K562 (cell line): ENCODE data around the gene TNFAIP8L1. TPM values are rescaled to one million over a fixed set of nuclear protein-coding genes. Genes with fewer than 3 reads are reported as not detected.

Source experiments
- ATAC-seq: fragments of 200-7000 bp; cut with Tn5 transposase; 3 replicates; pipeline ENCODE4 v1.9.1; 2020; ENCODE audit warnings: moderate library complexity
- Bru-seq: library from RNA; stranded (reverse); fragments of 400-500 nt; gene quantifications from one replicate; lab custom pipeline; 2021; lab: Mats Ljungman, UMichigan
- BruChase-seq, 2 experiments: library from RNA; stranded (reverse); fragments of 400-500 nt; gene quantifications; one replicate each; lab custom pipeline; 2021; lab: Mats Ljungman, UMichigan
- BruUV-seq: library from RNA; stranded (reverse); fragments of 400-500 nt; replicated peaks from 2 replicates; lab custom pipeline; 2021; lab: Mats Ljungman, UMichigan
- CTCF ChIA-PET: fragments of 300-600 bp; formaldehyde crosslinking; extraction: SDS; loops from one replicate; lab custom pipeline; 2021; ENCODE audit warnings: low intra/inter-chr PET ratio; lab: Yijun Ruan, JAX
- POLR2A ChIA-PET: fragments of 300-600, 350-650 bp; sonication (Branson Sonifier 250); formaldehyde crosslinking; extraction: SDS; loops from one replicate; lab custom pipeline; 2021; ENCODE audit warnings: antibody characterized with exemption, inconsistent platforms; lab: Yijun Ruan, JAX
- DNase-seq, 4 experiments: peaks; one replicate each; pipeline versions ENCODE4 v3.0.0 to v3.0.0-alpha.2; 2011 to 2018; ENCODE audit warnings: low spot score in 3 of 4, mixed read lengths in 3 of 4; ENCODE audit errors: extremely low read depth in 1 of 4
- FAIRE-seq: peaks from 2 replicates; lab custom pipeline; 2011; peaks lifted over from hg19 to GRCh38; lab: Jason Lieb, UNC
- H2AFZ ChIP-seq: 2 replicates; pipeline ENCODE4 v1.6.0; 2011; ENCODE audit warnings: low read depth, low read length, control low read depth, inconsistent platforms
- H3K27ac ChIP-seq: fragments of 200-600 bp; 3 replicates; pipeline ENCODE4 v1.8.0; 2011; ENCODE audit warnings: low read depth, mild to moderate bottlenecking, control low read depth, inconsistent platforms, low read length, moderate library complexity, mixed read lengths; ENCODE audit errors: extremely low read depth
- H3K27me3 ChIP-seq, 2 experiments: fragments of 300-600 bp in 1 of 2; 2 replicates in 1 of 2; 3 replicates in 1 of 2; pipeline versions ENCODE4 v1.6.0 to v1.8.0; 2011; ENCODE audit warnings: inconsistent platforms in 2 of 2, low read length in 2 of 2, mild to moderate bottlenecking in 1 of 2, mixed read lengths in 1 of 2, moderate library complexity in 1 of 2; ENCODE audit not compliant: control insufficient read depth in 2 of 2, insufficient read depth in 2 of 2
- H3K36me3 ChIP-seq: fragments of 300-600 bp; 3 replicates; pipeline ENCODE4 v1.8.0; 2011; ENCODE audit warnings: mild to moderate bottlenecking, low read length, inconsistent platforms; ENCODE audit not compliant: control insufficient read depth, insufficient read depth
- H3K4me1 ChIP-seq, 2 experiments: fragments of 200-600 bp in 1 of 2; replicated peaks in 1 of 2; 2 replicates in 1 of 2; 3 replicates in 1 of 2; pipeline versions ENCODE4 v1.5.1 to v1.8.0; 2011; ENCODE audit warnings: inconsistent platforms in 2 of 2, low read length in 2 of 2, mild to moderate bottlenecking in 1 of 2, mixed read lengths in 1 of 2, moderate library complexity in 1 of 2; ENCODE audit not compliant: control insufficient read depth in 2 of 2, insufficient read depth in 2 of 2
- H3K4me2 ChIP-seq: 2 replicates; pipeline ENCODE4 v1.6.1; 2011; ENCODE audit warnings: low read length, control low read depth, inconsistent platforms, mixed read lengths; ENCODE audit not compliant: insufficient read depth
- H3K4me3 ChIP-seq: fragments of 200-600 bp; sonication (generic), shearing (Covaris generic); 2 replicates; pipeline ENCODE4 v1.5.1; 2016; ENCODE audit warnings: control low read depth, inconsistent platforms
- H3K79me2 ChIP-seq: fragments of 200-600 bp; 3 replicates; pipeline ENCODE4 v1.8.0; 2011; ENCODE audit warnings: low read length, inconsistent platforms; ENCODE audit not compliant: control insufficient read depth, insufficient read depth
- H3K9ac ChIP-seq, 2 experiments: 2 replicates each; pipeline versions ENCODE4 v1.6.0 to v1.6.1; 2011; ENCODE audit warnings: low read depth in 2 of 2, low read length in 2 of 2, control low read depth in 1 of 2, inconsistent platforms in 1 of 2, mild to moderate bottlenecking in 1 of 2, mixed read lengths in 1 of 2; ENCODE audit not compliant: insufficient read depth in 1 of 2
- H3K9me1 ChIP-seq: one replicate; pipeline ENCODE4 v1.6.0; 2011; ENCODE audit warnings: inconsistent platforms, mild to moderate bottlenecking, low read length, moderate library complexity; ENCODE audit not compliant: control insufficient read depth, insufficient read depth
- H3K9me3 ChIP-seq: replicated peaks from 2 replicates; pipeline ENCODE4 v1.5.1; 2011; ENCODE audit warnings: low read depth, low read length, inconsistent platforms; ENCODE audit not compliant: control insufficient read depth, insufficient read depth
- H4K20me1 ChIP-seq: replicated peaks from 2 replicates; pipeline ENCODE4 v1.6.1; 2011; ENCODE audit warnings: low read length, inconsistent platforms, mixed read lengths; ENCODE audit not compliant: control insufficient read depth, insufficient read depth
- E4F1 ChIP-seq: fragments of 250-450 bp; sonication (Bioruptor Pico); IDR thresholded peaks from 2 replicates; pipeline ENCODE4 v1.5.0; 2021; ENCODE audit warnings: mild to moderate bottlenecking, borderline replicate concordance
- MNT ChIP-seq, 2 experiments: fragments of 450-650 bp; conservative IDR thresholded peaks; 2 replicates each; pipeline ENCODE4 v1.6.1; 2017; ENCODE audit warnings: mild to moderate bottlenecking in 2 of 2, moderate library complexity in 2 of 2
- SP1 ChIP-seq: sonication (generic); formaldehyde crosslinking; IDR thresholded peaks from 2 replicates; pipeline ENCODE4 v1.8.1; 2022; ENCODE audit warnings: mild to moderate bottlenecking, missing genetic modification reagents
- ZBTB17 ChIP-seq: fragments of 450-650 bp; formaldehyde crosslinking; IDR thresholded peaks from 2 replicates; pipeline ENCODE4 v1.4.0; 2020; ENCODE audit warnings: mild to moderate bottlenecking
- ZFP91 ChIP-seq: sonication (generic); formaldehyde crosslinking; IDR thresholded peaks from 2 replicates; pipeline ENCODE4 v1.8.0; 2022; ENCODE audit warnings: mild to moderate bottlenecking, missing genetic modification reagents
- ZFX ChIP-seq: sonication (generic); formaldehyde crosslinking; IDR thresholded peaks from 2 replicates; pipeline ENCODE4 v1.8.0; 2022; ENCODE audit warnings: mild to moderate bottlenecking, missing genetic modification reagents, moderate library complexity
- ZKSCAN3 ChIP-seq: fragments of 250-450 bp; sonication (Bioruptor Pico); IDR thresholded peaks from 2 replicates; pipeline ENCODE4 v1.4.0; 2020
- ZNF311 ChIP-seq: fragments of 250-450 bp; sonication (Bioruptor Pico); IDR thresholded peaks from 2 replicates; pipeline ENCODE4 v1.4.0; 2020; ENCODE audit warnings: mild to moderate bottlenecking, moderate library complexity
- ZNF324 ChIP-seq: fragments of 250-450 bp; sonication (Bioruptor Pico); IDR thresholded peaks from 2 replicates; pipeline ENCODE4 v1.4.0; 2020; ENCODE audit warnings: mild to moderate bottlenecking
- ZNF668 ChIP-seq: fragments of 250-450 bp; sonication (Bioruptor Pico); IDR thresholded peaks from 2 replicates; pipeline ENCODE4 v1.8.0; 2022; ENCODE audit warnings: mild to moderate bottlenecking, inconsistent platforms
- WGBS: fragments of 100-300 bp; shearing (Covaris generic); methylation state at CpG from one replicate; pipeline ENCODE4 v1.1.6; 2016; ENCODE audit warnings: low coverage, mixed read lengths; ENCODE audit not compliant: insufficient coverage; ENCODE audit errors: missing lambda C conversion rate; 5-methylcytosine and 5-hydroxymethylcytosine counted together
- in situ Hi-C: fragments of 300-500 bp; cut with MboI; formaldehyde crosslinking; loops from 4 replicates; pipeline ENCODE4 v1.15.0; 2018; ENCODE audit warnings: inconsistent platforms, mixed read lengths
- intact Hi-C: fragments of 100-400 bp; cut with micrococcal nuclease; formaldehyde crosslinking; loops from 2 replicates; pipeline ENCODE4 v1.14.2; 2022
- long read RNA-seq, 3 experiments: library from polyadenylated mRNA in 2 of 3; library from RNA in 1 of 3; unstranded in 2 of 3; stranded (forward) in 1 of 3; transcript quantifications; one replicate each; pipeline ENCODE4 v2.0.0, GENCODE V29; 2019 to 2022
- polyA minus RNA-seq, 3 experiments: library from RNA; depleted of rRNA, polyadenylated mRNA; stranded (reverse); fragments of >200 nt; gene quantifications; 2 replicates each; pipeline ENCODE4 v1.2.3, GENCODE V29; 2011
- polyA plus RNA-seq, 8 experiments: library from polyadenylated mRNA; depleted of rRNA in 4 of 8; stranded (reverse) in 5 of 8; unstranded in 3 of 8; fragments of >200 nt; fragmentation: Nextera tagmentation in 2 of 8; fragmentation: Illumina TruSeq in 1 of 8; extraction: Ambion mirVana in 2 of 8; extraction: Trizol in 1 of 8; gene quantifications; 2 replicates each; pipeline versions ENCODE4 v1.2.1 to v1.2.3, GENCODE V29; 2011 to 2014; ENCODE audit warnings: inconsistent platforms in 1 of 8, missing spikeins in 1 of 8
- total RNA-seq, 7 experiments: library from RNA; depleted of rRNA in 6 of 7; stranded (reverse); fragments of >200 nt in 6 of 7; fragmentation: Illumina TruSeq in 2 of 7; extraction: Trizol in 2 of 7; gene quantifications; 2 replicates each; pipeline versions ENCODE4 v1.2.1 to v1.2.3, GENCODE V29; 2011 to 2021; ENCODE audit warnings: low replicate concordance in 1 of 7

Gene TNFAIP8L1
- total RNA-seq (2011; cell fraction: chromatin; rRNA removed; ENCODE audit: low replicate concordance), result 10.7 and 24.6 TPM in 2 replicates
- 13.8 and 17.5 TPM in 2 replicates for total RNA-seq (2011; cell fraction: nucleolus; rRNA removed)
- 10.7 and 12.8 TPM in 2 replicates for total RNA-seq (2011; cell fraction: nucleoplasm; rRNA removed)
- total RNA-seq (2014; rRNA removed) (4.0 and 4.4 TPM in 2 replicates), total RNA-seq (2014; rRNA removed; fragmentation: Illumina TruSeq; extraction: Trizol) (4.3 and 4.6 TPM in 2 replicates), total RNA-seq (2015; rRNA removed; fragmentation: Illumina TruSeq; extraction: Trizol) (4.9 and 5.4 TPM in 2 replicates), total RNA-seq (2021) (6.5 and 9.3 TPM in 2 replicates), polyA plus RNA-seq (2011; rRNA removed) (5.7 and 8.0 TPM in 2 replicates), polyA plus RNA-seq (2014; fragmentation: Illumina TruSeq; extraction: Trizol) (6.6 and 7.3 TPM in 2 replicates), polyA plus RNA-seq (2014; fragmentation: Nextera tagmentation; extraction: Ambion mirVana) (1 to 10 TPM in 1 of 2 experiments, under 1 TPM in 1; 0.69 to 1.0 TPM), polyA plus RNA-seq (2014; rRNA removed) (6.8 and 7.3 TPM in 2 replicates), polyA minus RNA-seq (2011; rRNA and poly(A)+ RNA removed) (4.5 and 8.6 TPM in 2 replicates), Bru-seq, nascent RNA (percentile 51 among the genes with signal in this experiment), BruChase-seq, experiment 1, labeled RNA remaining after a 2-hour chase (percentile 48 among the genes with signal in this experiment), BruChase-seq, experiment 2, labeled RNA remaining after a 6-hour chase (percentile 49 among the genes with signal in this experiment)
- 8.2 and 15.6 TPM in 2 replicates for polyA plus RNA-seq (2011; cell fraction: cytosol; rRNA removed)
- 3.0 and 4.8 TPM in 2 replicates for polyA plus RNA-seq (2011; cell fraction: nucleus; rRNA removed)
- 7.6 and 10.7 TPM in 2 replicates for polyA plus RNA-seq (2012)
- polyA minus RNA-seq (2011; cell fraction: cytosol; rRNA and poly(A)+ RNA removed), result 4.7 and 6.4 TPM in 2 replicates
- polyA minus RNA-seq (2011; cell fraction: nucleus; rRNA and poly(A)+ RNA removed), result 3.0 and 4.6 TPM in 2 replicates
- long read RNA-seq, experiment 1, transcript TNFAIP8L1-201 (2 exons, 3,814 nt), result major isoform, 16 of 38 reads
- long read RNA-seq, experiment 1, partial matches to known transcripts, result 0 of 38 reads
- long read RNA-seq, experiment 1, other reads (novel, unspliced or antisense), result 22 of 38 reads
- long read RNA-seq, experiment 2, partial matches to known transcripts, result 0 of 13 reads
- long read RNA-seq, experiment 2, other reads (novel, unspliced or antisense), result 11 of 13 reads
- long read RNA-seq, experiment 3, partial matches to known transcripts, result 0 of 2 reads
- long read RNA-seq, experiment 3, other reads (novel, unspliced or antisense), result 2 of 2 reads

- Histone ChIP-seq H3K4me2 (peak within 1 kb of the TSS; percentile 98), H3K36me3 (no peaks in the 10 kb centered on the region), H3K27ac (peak within 1 kb of the TSS; percentile 93), H2AFZ (peak within 1 kb of the TSS; percentile 86), H4K20me1 (no peaks in the 10 kb centered on the region), H3K9me3 (no peaks in the 10 kb centered on the region), H3K79me2 (peaks cover 17% of the 10 kb centered on the region), H3K9me1 (no peaks in the 10 kb centered on the region), H3K4me3 (peak within 1 kb of the TSS; percentile 71), H3K4me1 (peaks cover 31 to 61% of the 10 kb centered on the region in 2 experiments), H3K27me3 (no peaks in the 10 kb centered on the region), H3K9ac (peak within 1 kb of the TSS; percentile 76 to 92)
- in situ Hi-C loops, result loop anchor here (5.0 kb wide), 1 partner anchor 62 kb away; no protein-coding TSS in a partner anchor
- FAIRE-seq (peak; percentile 98), ATAC-seq (peak; percentile 92), DNase-seq (peak; percentile 96 to 100 (median 100))
- WGBS, result 3% methylated on average over 11 of the region's 49 CpGs
- intact Hi-C loops, result loop anchor here (5.0 kb wide), 2 partner anchors 82 to 237 kb away; partner anchors contain the start of genes CHAF1A, SEMA6B and SH3GL1
- BruUV-seq, result no TSS peak
- ChIA-PET CTCF (interaction anchor here (3.8 kb wide), 1 partner anchor 81 kb away, joined by 29 read pairs; no protein-coding TSS in a partner anchor), POLR2A (interaction anchor here (0.6 kb wide), 1 partner anchor 32 kb away, joined by 3 read pairs; no protein-coding TSS in a partner anchor)
- TF ChIP-seq ZNF324 (CRISPR knock-in tag) (no peak), ZNF311 (no peak), ZBTB17 (CRISPR knock-in tag) (no peak), ZFP91 (no peak), ZKSCAN3 (CRISPR knock-in tag) (no peak), ZNF668 (CRISPR knock-in tag) (no peak), MNT (conservative IDR thresholded peaks at IDR 0.05) (peak; percentile 98), ZFX (no peak), E4F1 (CRISPR knock-in tag) (no peak), SP1 (CRISPR knock-in tag) (peak; percentile 60)
Observed at GRCh38 chr19:4638828-4639530, at the start of gene TNFAIP8L1. TNFAIP8L1 (plus strand) TSS chr19:4639516; CDS start chr19:4651870, 12,354 bp downstream.
